OCI-LY3 (cell line): Measurements from ENCODE around the gene PCGF2.

Experiments used
- H2AFZ ChIP-seq: fragments of 200-600, 300-600 bp; shearing (Covaris generic); 2 replicates; pipeline ENCODE4 v1.6.0; 2014; ENCODE audit warnings: antibody characterized with exemption, low read depth, low read length
- H3K27ac ChIP-seq: fragments of 200-600, 300-600 bp; sonication (generic); 2 replicates; pipeline ENCODE4 v1.5.1; 2014; ENCODE audit warnings: mild to moderate bottlenecking, low read length, moderate library complexity, mixed read lengths
- H3K27me3 ChIP-seq: fragments of 200-600, 300-600 bp; sonication (generic); 2 replicates; pipeline ENCODE4 v1.6.1; 2014; ENCODE audit warnings: low read depth, low read length, mixed read lengths
- H3K36me3 ChIP-seq: fragments of 200-600, 300-600 bp; sonication (generic); replicated peaks from 2 replicates; pipeline ENCODE3; 2014; ENCODE audit warnings: low read depth, low read length, mixed read lengths
- H3K4me1 ChIP-seq: fragments of 300-600, 200-600 bp; sonication (generic); 2 replicates; pipeline ENCODE4 v1.6.1; 2014; ENCODE audit warnings: low read length, mixed read lengths
- H3K4me2 ChIP-seq: fragments of 200-600, 300-600 bp; sonication (generic); 2 replicates; pipeline ENCODE4 v1.6.1; 2014; ENCODE audit warnings: low read length, mixed read lengths
- H3K4me3 ChIP-seq: fragments of 300-600, 200-600 bp; sonication (generic); 2 replicates; pipeline ENCODE4 v1.5.1; 2014; ENCODE audit warnings: antibody characterized with exemption, mild to moderate bottlenecking, low read length, moderate library complexity
- H3K79me2 ChIP-seq: fragments of 300-600, 200-600 bp; shearing (Covaris generic); 2 replicates; pipeline ENCODE4 v1.6.1; 2014; ENCODE audit warnings: mild to moderate bottlenecking, low read length, mixed read lengths
- H3K9ac ChIP-seq: fragments of 300-600, 200-600 bp; shearing (Covaris generic); 2 replicates; pipeline ENCODE4 v1.6.0; 2014; ENCODE audit warnings: mild to moderate bottlenecking, low read length, moderate library complexity
- H3K9me3 ChIP-seq: fragments of 200-600, 300-600 bp; shearing (Covaris generic); 2 replicates; pipeline ENCODE4 v1.6.1; 2014; ENCODE audit warnings: low read length, mixed read lengths; ENCODE audit not compliant: insufficient read depth
- H4K20me1 ChIP-seq: fragments of 200-600, 300-600 bp; sonication (generic); 2 replicates; pipeline ENCODE4 v1.6.1; 2016; ENCODE audit warnings: low read length, mixed read lengths; ENCODE audit not compliant: insufficient read depth
- EZH2phosphoT487 ChIP-seq: fragments of 200-600 bp; shearing (Covaris generic); IDR thresholded peaks from 2 replicates; pipeline ENCODE4 v1.6.1; 2018; ENCODE audit warnings: antibody characterized with exemption, mixed run types, low read depth
- TF ChIP-seq, protein P1 (sequence below): fragments of 200-600, 300-600 bp; sonication (generic); IDR thresholded peaks from 2 replicates; pipeline ENCODE4 v1.5.1; 2014; ENCODE audit warnings: antibody characterized with exemption, low read length, low read depth

PCGF2 gene

DNA sequence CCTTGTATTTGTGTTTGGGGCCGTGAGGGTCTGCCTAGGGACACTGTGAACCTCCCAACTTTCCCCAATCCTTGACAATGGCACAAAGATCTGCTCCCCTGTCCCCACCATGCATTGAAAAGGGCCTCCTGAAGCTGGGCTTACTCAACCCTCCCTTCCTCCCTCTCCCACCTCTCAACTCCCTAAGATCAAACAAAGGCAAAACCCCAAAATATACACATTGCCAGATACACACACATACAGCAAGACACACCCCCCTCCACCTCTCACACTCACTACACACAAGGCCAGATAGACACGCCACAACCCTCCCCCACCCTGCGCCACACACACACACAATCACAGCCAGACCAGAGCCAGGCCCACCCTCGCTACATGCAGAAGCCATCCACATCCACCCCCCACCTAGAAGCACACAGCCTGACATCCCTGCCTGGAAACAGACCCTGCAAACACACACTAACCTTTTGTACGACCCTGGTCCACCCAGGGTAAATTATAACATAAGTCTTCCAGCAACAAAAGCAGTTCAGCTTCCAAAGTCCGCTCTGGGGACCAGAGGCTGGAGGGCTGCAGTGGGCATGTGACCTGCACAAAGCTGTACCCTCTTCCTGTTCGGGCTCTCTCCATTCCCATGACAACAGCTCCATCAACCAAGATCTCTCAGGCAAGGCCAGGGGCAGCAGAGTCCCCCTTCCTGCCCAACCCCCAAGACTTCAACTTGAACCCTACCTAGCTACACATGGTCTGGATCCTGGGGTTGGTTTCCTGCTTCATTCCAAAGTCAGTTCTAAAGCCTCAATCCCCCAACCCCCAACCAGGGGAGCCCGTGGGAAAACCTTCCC, 1.9 kb downstream of the PCGF2 start:
- Histone ChIP-seq H3K4me3 (peak overlapping the region; percentile 86), H4K20me1 (peaks cover 7% of the 10 kb centered on the region), H2AFZ (no peak overlapping the region), H3K4me1 (peaks cover 26% of the 10 kb centered on the region), H3K36me3 (peaks cover 10% of the 10 kb centered on the region), H3K27me3 (no peaks in the 10 kb centered on the region), H3K4me2 (peak overlapping the region; percentile 91), H3K79me2 (peaks cover 61% of the 10 kb centered on the region), H3K27ac (peak overlapping the region; percentile 80), H3K9ac (peak overlapping the region; percentile 99), H3K9me3 (no peaks in the 10 kb centered on the region)
- TF ChIP-seq, protein P1, sequence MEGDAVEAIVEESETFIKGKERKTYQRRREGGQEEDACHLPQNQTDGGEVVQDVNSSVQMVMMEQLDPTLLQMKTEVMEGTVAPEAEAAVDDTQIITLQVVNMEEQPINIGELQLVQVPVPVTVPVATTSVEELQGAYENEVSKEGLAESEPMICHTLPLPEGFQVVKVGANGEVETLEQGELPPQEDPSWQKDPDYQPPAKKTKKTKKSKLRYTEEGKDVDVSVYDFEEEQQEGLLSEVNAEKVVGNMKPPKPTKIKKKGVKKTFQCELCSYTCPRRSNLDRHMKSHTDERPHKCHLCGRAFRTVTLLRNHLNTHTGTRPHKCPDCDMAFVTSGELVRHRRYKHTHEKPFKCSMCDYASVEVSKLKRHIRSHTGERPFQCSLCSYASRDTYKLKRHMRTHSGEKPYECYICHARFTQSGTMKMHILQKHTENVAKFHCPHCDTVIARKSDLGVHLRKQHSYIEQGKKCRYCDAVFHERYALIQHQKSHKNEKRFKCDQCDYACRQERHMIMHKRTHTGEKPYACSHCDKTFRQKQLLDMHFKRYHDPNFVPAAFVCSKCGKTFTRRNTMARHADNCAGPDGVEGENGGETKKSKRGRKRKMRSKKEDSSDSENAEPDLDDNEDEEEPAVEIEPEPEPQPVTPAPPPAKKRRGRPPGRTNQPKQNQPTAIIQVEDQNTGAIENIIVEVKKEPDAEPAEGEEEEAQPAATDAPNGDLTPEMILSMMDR: no peak
- no peak for TF ChIP-seq EZH2phosphoT487

DNA sequence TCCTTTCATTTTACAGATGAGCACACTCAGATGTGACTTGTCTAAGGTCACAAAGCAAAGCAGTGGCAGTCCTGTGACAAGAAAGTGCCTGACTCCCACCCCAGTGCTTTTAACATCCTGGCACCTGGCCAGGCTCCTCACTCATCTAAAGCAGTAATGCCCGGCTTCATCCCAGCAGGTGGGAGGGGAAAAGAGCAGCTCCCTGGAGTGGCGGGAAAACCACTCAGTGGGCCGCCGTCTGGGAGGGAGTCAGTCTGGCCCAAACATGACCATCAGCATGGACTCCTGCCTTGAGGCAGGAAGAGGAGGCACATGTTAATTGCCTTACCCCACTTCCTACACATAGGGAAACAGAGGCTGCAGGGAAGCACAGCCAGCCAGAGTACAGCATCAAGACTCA, 2.6 kb downstream of the PCGF2 start:
- no peak overlapping the region for H2AFZ ChIP-seq
- peak overlapping the region; percentile 99; the same call in 1 of the 2 replicates for H3K9ac ChIP-seq
- TF ChIP-seq EZH2phosphoT487: no peak
- TF ChIP-seq, protein P1: no peak
- peak overlapping the region; percentile 86 for H3K4me3 ChIP-seq
- peaks cover 19% of the 10 kb centered on the region for H3K4me1 ChIP-seq
- no peaks in the 10 kb centered on the region for H3K27me3 ChIP-seq
- H3K4me2 ChIP-seq: peak overlapping the region; percentile 91
- H3K36me3 ChIP-seq: peaks cover 10% of the 10 kb centered on the region
- peaks cover 67% of the 10 kb centered on the region for H3K79me2 ChIP-seq
- no peak overlapping the region for H3K27ac ChIP-seq
- H4K20me1 ChIP-seq: peaks cover 9% of the 10 kb centered on the region
- no peaks in the 10 kb centered on the region for H3K9me3 ChIP-seq

DNA sequence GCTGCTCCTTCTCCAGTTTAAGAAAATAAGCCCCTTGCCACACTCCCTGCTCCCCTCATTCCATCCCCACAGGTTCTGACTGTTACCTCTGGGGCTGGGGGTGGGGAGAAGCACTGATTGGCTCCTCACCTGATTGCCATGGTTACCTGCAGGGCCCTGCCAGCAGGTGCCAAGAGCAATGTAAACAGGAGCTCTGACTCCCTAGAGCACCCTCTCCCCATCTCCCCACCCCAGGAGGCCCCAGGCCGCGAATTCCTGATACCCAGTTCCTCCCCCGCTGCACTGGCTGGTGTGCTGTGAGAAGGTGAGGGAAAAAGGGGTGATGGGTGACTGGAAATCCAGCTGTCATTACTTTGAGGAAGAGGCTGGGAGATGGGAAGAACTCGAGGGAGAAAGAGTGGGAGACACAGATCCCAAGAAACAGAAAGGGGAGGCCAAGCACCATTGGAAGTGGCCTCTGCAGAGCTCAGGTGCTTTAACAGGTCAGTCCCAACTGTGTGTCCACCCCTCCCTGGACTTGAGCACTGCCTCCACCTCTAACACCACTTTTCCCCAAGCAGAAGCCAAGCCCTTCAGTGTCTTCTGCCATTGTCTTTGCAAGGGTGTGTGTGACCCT, 4.5 kb downstream of the PCGF2 start:
- no peak overlapping the region for H3K4me2 ChIP-seq
- no peak for TF ChIP-seq EZH2phosphoT487
- TF ChIP-seq, protein P1: no peak
- peaks cover 13% of the 10 kb centered on the region for H3K36me3 ChIP-seq
- no peak overlapping the region for H2AFZ ChIP-seq
- H3K9me3 ChIP-seq: no peaks in the 10 kb centered on the region
- no peak overlapping the region for H3K4me3 ChIP-seq
- peaks cover 67% of the 10 kb centered on the region for H3K79me2 ChIP-seq
- H4K20me1 ChIP-seq: peaks cover 9% of the 10 kb centered on the region
- no peak overlapping the region for H3K27ac ChIP-seq
- no peak overlapping the region for H3K9ac ChIP-seq
- no peaks in the 10 kb centered on the region for H3K27me3 ChIP-seq
- H3K4me1 ChIP-seq: peaks cover 16% of the 10 kb centered on the region

DNA sequence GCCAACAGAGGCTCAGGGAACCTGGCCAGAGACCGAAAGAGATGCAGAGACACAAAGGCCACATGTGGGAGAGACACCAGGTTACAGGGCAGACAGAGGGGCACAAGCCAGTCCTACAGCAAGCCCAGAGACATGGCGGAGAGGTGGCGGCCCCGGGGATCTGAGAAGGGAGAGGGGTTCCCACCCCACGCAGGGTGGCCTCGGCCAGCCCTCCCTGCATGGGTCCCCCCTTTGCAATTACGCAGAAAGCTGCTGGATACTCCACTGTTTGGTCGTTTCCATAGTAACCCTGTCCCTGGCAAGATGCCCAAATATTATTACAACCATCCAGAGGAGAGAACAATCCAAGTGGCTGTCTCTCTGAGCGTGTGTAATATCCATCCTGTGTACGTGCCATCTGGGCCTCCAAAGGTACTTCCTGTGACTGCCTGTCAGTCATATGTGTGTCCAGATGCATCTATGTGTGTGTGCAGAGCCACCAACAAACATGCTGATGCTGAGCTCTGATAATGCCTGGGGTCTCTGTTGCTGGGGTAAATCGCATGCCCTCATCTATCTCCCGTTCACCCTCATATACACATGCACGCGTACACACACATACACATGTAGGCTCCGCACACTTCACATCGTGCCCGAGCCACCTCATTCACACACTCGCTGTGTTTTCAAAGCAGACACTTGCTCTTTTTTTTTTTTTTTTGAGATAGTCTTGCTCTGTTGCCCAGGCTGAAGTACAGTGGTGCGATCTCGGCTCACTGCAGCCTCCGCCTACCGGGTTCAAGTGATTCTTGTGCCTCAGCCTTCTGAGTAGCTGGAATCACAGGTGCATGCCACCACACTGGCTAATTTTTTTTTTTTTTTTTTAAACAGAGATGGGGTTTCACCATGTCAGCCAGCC, 5.5 kb downstream of the PCGF2 start:
- Histone ChIP-seq H3K4me3 (no peak overlapping the region), H3K27ac (no peak overlapping the region), H4K20me1 (peaks cover 9% of the 10 kb centered on the region), H3K9me3 (no peaks in the 10 kb centered on the region), H3K27me3 (no peaks in the 10 kb centered on the region), H3K36me3 (peaks cover 21% of the 10 kb centered on the region), H3K9ac (no peak overlapping the region), H2AFZ (no peak overlapping the region), H3K4me1 (peaks cover 14% of the 10 kb centered on the region), H3K79me2 (peaks cover 65% of the 10 kb centered on the region), H3K4me2 (no peak overlapping the region)
- TF ChIP-seq EZH2phosphoT487: no peak
- TF ChIP-seq, protein P1: no peak
